ENCODE measurements around the gene G6PC2.

Gene G6PC2

DNA sequence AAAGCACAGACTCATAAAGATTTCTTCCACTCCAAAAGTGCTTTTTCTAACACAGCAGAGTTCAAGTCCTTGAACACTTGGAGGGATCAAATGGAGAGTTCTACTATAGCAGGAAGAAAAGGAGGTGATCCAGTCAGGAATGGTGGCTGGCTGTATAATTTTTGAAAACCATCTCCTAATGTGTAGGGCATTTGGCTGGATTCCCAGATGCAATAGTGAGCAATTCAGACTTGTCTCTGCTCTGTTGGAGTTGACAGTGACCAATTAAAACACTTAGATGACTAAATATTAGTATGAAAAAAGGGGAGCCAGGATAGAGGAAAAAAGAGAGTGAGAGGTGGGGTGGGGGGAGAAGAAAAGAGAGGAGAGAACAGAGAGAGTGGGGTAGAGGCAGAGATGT lies 5.3 kb upstream of the G6PC2 start:
- TF ChIP-seq GATA3 (IDR thresholded peaks at IDR 0.05; ENCODE audit: low read depth, low read length) (no peak), GATA2 (IDR thresholded peaks at IDR 0.05; ENCODE audit: low read depth, low read length) (no peak)

DNA sequence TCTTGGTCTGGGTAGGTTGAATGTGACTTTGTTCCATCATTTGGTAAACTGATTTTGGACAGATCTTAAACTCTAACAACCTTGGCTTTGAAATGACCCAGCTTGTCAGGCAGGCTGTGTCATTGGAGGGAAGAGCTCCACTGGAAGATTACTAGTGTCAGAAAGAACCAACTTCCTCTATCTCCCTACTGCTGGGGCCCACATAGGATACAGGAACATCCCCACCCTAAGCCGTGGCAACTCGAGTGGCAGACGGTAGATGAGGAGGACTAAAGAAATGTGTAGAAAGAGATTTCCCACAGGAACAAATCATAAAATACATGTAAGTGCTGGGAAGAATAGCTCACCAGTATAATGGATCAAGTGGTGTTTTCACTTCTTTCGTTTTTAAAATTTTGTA lies 4.3 kb upstream of the G6PC2 start:
- no peak for TF ChIP-seq GATA2 (IDR thresholded peaks at IDR 0.05; ENCODE audit: low read depth, low read length)
- no peak for TF ChIP-seq GATA3 (IDR thresholded peaks at IDR 0.05; ENCODE audit: low read depth, low read length)

DNA sequence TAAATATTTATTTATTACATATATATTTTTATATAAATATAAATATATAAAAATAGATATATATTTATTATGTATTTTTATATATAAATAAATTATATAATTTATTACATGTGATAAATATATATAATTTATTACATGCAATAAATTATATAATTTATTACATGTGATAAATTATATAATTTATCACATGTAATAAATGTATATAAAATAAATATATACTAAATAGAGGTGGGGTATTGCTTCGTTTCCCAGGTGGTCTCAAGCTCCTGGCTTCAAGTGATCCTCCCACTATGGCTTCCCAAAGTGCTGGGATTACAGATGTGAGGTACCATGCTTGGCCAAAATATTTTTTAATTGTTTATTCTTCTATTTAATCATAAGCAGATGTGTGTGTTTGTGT lies 3.6 kb upstream of the G6PC2 start:
- TF ChIP-seq GATA2 (IDR thresholded peaks at IDR 0.05; ENCODE audit: low read depth, low read length): no peak
- no peak for TF ChIP-seq GATA3 (IDR thresholded peaks at IDR 0.05; ENCODE audit: low read depth, low read length)

DNA sequence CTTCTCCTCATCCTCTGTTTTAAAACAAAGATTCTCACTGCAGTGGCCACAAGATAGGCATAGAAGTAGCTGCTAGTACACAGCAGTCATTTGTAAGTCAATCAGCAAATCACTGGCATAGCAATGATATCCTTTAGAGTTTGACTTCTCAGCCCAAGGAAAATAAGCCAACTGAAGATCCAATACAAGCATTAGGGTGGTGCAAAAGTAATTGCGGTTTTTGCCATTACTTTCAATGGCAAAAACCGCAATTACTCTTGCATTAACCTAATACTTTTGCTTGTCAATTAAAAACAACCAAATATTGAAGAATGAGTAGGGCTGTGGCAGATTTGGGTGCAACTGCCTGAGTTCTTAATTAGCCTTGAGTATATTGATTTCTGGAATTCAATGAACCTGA lies 2.8 kb downstream of the G6PC2 start:
- TF ChIP-seq GATA2 (IDR thresholded peaks at IDR 0.05; ENCODE audit: low read depth, low read length) (no peak), GATA3 (IDR thresholded peaks at IDR 0.05; ENCODE audit: low read depth, low read length) (no peak)

DNA sequence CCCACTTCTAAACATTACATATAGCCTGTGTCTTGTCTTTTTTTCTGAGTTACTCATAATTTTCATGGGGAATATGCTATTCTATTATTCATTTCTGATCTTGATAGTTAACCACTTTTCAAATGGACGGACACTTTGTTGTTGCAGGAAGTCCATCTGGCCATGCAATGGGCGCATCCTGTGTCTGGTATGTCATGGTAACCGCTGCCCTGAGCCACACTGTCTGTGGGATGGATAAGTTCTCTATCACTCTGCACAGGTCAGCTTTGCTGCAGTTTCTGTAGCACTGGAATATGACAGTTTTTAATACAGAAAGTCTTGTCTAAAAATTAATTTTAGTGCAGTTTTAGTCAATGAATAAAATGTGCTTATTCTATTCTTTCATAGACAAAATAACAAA lies 3.3 kb downstream of the G6PC2 start:
- no peak for TF ChIP-seq GATA2 (IDR thresholded peaks at IDR 0.05; ENCODE audit: low read depth, low read length)
- no peak for TF ChIP-seq GATA3 (IDR thresholded peaks at IDR 0.05; ENCODE audit: low read depth, low read length)

DNA sequence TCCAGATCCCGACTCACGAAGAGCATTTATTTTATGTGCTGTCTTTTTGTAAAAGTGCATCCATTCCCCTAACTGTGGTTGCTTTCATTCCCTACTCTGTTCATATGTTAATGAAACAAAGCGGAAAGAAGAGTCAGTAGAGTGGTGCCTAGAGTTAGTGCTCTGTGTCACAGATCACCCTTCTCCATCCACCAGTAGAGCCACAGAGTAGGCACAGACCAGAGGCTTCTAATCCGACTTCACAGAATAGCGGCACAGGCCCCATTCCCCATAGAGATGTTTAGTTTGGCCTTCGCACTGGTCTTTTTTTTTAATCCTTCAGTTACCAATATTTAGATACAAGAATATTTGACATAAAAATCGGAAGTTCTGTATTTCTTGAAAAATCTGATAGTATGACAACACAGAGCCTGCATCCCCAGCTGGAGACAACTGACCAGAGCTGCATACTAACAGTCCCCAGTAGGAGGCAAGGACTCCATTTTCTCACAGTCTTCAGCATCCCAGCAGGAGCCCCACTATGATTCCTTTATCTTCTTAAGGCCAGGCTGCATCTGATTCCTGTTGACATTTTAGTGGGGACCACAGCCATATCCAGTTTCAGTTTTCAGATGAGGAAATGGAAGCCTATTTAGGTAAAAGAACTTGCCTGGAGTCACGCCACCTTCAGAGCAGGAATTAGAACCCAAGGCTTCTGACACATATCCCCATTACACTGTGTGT lies 7.0 kb downstream of the G6PC2 start:
- TF ChIP-seq GATA3 (IDR thresholded peaks at IDR 0.05; ENCODE audit: low read depth, low read length) (no peak), GATA2 (IDR thresholded peaks at IDR 0.05; ENCODE audit: low read depth, low read length) (no peak)

DNA sequence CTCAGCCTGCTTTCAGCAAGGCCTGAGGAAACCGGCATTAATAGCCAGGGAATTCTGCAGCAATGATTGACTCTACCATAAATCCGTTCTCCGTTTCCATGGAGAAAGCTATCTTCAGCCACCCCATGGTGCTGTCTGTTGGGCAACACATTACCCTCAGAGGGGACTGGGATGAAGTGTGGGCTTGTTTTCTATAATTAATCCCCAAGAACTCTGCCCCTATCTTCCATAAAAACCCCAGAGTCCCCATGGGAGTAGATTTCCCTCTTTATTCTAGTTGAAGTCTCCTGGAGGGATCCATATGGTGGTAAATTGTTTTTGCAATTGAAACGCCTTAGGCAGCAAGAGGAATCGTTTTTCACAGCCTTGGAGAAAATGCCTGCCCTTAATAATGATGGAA lies 9.2 kb downstream of the G6PC2 start:
- TF ChIP-seq GATA2 (IDR thresholded peaks at IDR 0.05; ENCODE audit: low read depth, low read length) (no peak), GATA3 (IDR thresholded peaks at IDR 0.05; ENCODE audit: low read depth, low read length) (no peak)

DNA sequence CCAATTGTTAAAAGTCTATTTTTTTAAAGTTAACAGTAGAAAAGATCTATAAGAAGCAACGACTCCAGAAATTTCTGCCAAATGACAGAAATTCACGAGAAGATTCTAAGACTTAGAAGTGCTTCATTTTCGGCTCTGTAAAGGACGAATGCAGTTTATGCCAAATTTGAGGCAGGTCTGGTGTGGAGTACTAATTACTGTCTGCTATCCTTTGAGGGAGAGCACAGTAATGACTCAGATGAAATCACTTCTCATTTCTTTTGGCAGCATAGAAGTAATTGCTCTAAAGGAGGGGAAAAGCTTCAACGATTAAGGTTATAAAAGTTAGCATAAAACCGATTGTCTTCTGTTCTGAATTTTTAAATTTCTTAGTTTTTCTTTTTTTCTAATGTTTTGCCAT lies 11.4 kb downstream of the G6PC2 start:
- TF ChIP-seq GATA3 (IDR thresholded peaks at IDR 0.05; ENCODE audit: low read depth, low read length) (no peak), GATA2 (IDR thresholded peaks at IDR 0.05; ENCODE audit: low read depth, low read length) (no peak)

DNA sequence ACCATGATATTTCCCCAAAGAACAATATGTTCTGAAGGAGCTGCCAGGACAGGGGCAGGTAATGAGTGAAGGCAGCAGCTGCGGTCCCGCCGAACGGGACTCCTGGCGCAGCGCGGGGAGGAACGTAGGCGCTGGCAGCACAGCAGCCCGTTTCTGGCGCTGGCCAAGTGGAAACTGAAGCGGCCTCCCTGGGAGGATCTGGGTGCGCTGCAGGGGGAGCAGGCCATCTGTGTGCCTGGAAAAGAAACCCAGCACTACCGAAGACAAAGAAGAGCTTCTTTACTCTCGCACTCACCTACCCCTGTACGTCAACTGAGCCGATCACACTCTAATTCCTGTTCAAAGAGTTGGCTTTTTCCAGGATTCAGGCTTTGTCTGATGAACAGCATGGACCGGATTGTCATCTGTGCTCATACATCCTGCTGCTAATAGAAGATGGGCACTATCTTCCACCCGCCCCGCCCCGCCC lies 11.8 kb downstream of the G6PC2 start:
- no peak for TF ChIP-seq GATA2 (IDR thresholded peaks at IDR 0.05; ENCODE audit: low read depth, low read length)
- no peak for TF ChIP-seq GATA3 (IDR thresholded peaks at IDR 0.05; ENCODE audit: low read depth, low read length)

DNA sequence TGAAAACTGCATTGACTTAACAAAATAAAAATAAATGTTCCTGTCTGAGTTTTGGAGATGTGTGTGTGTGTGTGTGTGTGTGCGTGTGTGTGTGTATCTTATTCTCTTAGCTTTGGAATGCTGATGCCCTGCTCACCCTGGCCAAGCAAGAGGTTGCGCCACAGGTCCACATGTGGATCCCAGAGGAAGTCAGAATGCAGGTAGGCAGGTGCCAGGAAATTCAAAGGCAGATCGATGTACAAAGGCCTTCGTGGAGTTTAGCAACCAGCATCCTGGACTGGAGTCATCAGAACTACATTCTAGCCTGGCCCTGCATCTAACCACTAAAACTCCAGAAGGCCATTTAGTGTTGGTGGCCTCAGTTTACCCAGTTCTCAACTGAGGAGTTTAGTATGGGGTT lies 12.4 kb downstream of the G6PC2 start:
- TF ChIP-seq GATA3 (IDR thresholded peaks at IDR 0.05; ENCODE audit: low read depth, low read length) (no peak), GATA2 (IDR thresholded peaks at IDR 0.05; ENCODE audit: low read depth, low read length) (no peak)

DNA sequence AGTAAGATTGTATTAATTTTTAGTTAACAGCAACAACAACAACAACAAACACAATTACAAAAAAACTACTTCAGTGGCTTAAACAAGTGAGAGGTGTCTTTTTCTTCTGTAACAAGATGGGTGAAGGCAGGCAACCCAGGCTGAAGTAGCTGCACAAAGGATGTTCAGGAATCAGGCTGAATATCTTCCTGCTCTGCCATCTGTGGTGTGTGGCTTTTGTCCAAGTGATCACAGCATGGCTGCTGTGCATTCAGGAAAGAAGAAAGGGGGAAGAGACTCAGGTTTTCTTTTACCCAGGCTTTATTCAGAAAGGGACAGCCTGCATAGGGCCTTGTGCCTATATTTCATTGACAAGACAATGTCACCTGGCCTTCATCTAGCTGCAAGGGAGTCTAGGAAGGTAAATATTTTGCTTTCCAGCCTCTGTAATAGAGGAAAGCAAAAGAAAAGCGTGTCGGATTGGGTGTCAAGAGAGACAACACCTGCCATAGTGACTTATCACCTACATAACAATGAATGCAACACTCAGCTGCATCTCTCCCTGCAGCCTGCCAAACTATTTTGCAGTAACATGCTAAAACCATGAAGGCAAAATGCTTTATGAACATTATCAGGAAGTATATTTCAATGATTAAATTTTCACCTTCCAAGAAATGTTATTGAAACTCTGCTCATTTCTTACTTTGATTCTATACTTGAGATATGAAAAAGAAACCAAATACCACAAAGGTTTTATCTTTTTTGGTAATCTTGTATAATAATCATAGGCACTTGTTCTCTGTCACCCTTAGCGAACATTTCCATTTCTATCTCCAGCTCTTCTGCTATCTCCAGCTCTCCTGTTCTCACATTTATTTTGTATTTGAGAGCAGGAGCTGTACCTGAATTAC lies 14.6 kb downstream of the G6PC2 start:
- TF ChIP-seq GATA3 (IDR thresholded peaks at IDR 0.05; ENCODE audit: low read depth, low read length) (no peak), GATA2 (IDR thresholded peaks at IDR 0.05; ENCODE audit: low read depth, low read length) (no peak)

DNA sequence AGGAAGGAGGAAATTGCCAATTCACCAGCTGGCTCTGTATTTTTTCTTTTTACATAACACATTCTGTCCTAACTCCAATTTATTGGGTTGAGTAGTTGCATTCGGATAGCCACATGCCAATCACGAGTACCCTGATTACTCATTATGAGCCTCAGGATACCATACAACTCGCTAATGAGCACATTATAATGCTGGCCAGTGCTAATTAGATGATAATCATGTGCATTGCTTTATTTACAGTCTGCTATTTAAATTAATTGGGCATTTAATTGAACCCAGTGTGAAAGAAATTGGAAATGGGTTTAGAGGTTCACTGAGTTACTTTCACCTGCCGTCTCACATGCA lies 15.2 kb downstream of the G6PC2 start:
- TF ChIP-seq GATA2 (IDR thresholded peaks at IDR 0.05; ENCODE audit: low read depth, low read length) (no peak), GATA3 (IDR thresholded peaks at IDR 0.05; ENCODE audit: low read depth, low read length) (no peak)

DNA sequence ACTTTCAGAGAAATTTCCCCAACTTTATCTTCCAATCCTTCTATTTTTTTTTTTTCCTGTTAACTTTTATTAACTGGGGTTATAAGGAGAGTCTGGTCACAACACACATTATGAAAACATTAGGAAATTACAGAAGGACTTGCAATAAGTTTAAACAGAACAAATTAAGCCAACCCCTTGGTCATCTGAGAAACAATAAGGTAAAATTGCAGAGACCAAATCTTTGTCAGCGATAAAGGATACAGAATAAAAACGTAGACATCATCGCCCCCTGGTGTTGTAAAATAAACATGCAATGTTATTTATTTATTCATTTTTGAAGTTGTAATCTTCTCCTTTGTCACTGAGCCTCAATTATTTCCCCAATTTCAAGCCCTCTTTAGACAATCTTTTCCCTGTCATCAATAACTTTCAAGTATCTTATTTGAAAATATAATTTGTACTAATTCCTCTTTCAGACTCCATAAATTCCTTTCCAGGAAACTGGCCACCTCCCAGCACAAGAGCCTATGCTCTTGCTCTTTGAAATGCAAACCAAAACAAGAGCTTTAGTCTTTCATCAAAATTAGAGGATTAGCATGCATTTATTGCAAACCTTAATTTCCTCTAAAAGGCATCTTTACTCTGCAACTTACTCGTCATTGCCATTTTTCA lies 19.5 kb downstream of the G6PC2 start:
- TF ChIP-seq GATA2 (IDR thresholded peaks at IDR 0.05; ENCODE audit: low read depth, low read length) (no peak), GATA3 (IDR thresholded peaks at IDR 0.05; ENCODE audit: low read depth, low read length) (no peak)

DNA sequence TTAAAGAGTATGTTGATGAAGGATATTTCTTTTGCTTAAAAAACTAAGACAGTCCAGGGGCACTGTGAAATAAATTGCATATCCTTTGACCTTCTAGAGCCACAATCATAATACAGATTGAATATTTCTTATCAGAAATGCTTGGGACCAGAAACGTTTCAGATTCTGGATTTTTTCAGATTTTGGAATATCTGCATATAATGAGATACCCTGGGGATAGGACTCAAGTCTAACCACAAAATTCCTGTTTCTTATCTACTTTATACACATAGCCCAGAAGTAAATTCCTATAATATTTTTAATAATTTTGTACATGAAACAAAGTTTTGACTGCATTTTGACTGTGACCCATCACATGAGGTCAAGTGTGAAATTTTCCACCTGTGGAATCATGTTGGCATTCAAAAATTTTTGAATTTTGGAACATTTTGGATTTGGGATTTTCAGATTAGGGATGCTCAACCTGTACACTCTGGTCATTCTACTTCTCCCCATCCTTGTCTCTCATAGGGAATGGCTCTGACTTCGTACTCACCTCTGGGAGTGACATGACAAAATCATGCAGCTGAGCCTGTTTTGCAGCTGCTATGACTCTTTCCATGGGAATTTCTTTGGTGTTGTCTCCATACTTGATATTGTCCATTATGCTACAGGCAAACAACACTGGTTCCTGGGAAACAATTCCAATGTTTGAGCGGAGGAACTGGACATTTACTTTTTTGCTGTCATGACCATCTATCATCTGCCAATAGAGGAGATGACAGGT lies 25.7 kb downstream of the G6PC2 start:
- TF ChIP-seq GATA2 (IDR thresholded peaks at IDR 0.05; ENCODE audit: low read depth, low read length) (no peak), GATA3 (IDR thresholded peaks at IDR 0.05; ENCODE audit: low read depth, low read length) (no peak)

Data from SH-SY5Y (cell line).